BJ (cell line): ENCODE measurements around the gene TMEM18. TPM values are rescaled to one million over a fixed set of nuclear protein-coding genes. Genes with fewer than 3 reads are reported as not detected.

Experiments
- CTCF ChIA-PET: fragments of 350-600 bp; formaldehyde crosslinking; extraction: SDS; loops from one replicate; lab custom pipeline; 2021; ENCODE audit warnings: antibody characterized with exemption, inconsistent platforms; lab: Yijun Ruan, JAX
- POLR2A ChIA-PET: fragments of 300-600 bp; sonication (Branson Sonifier 250); formaldehyde crosslinking; extraction: SDS; loops from one replicate; lab custom pipeline; 2021; ENCODE audit warnings: antibody characterized with exemption; lab: Charles Lee
- DNase-seq: peaks from one replicate; pipeline ENCODE4 v3.0.0-alpha.2; 2011; ENCODE audit warnings: low read depth
- H3K27me3 ChIP-seq: 2 replicates; pipeline ENCODE4 v1.6.0; 2011; ENCODE audit warnings: low read length; ENCODE audit not compliant: control insufficient read depth, insufficient read depth
- H3K36me3 ChIP-seq: 2 replicates; pipeline ENCODE4 v1.5.1; 2011; ENCODE audit warnings: low read length; ENCODE audit not compliant: control insufficient read depth, insufficient read depth
- H3K4me3 ChIP-seq: 2 replicates; pipeline ENCODE4 v1.5.1; 2011; ENCODE audit warnings: low read depth, mild to moderate bottlenecking, control low read depth, low read length
- CTCF ChIP-seq: IDR thresholded peaks from 2 replicates; pipeline ENCODE4 v1.5.1; 2011; ENCODE audit warnings: low read depth, mild to moderate bottlenecking, control low read depth, inconsistent platforms, low read length, moderate library complexity; ENCODE audit not compliant: insufficient read depth
- polyA plus RNA-seq: library from polyadenylated mRNA; depleted of rRNA; stranded (reverse); fragments of >200 nt; gene quantifications from 2 replicates; pipeline ENCODE4 v1.2.3, GENCODE V29; 2011

Gene TMEM18
- polyA plus RNA-seq, 1 experiment = 17.9 TPM

- no peaks in the 10 kb centered on the region for H3K27me3 ChIP-seq
- H3K36me3 ChIP-seq = no peaks in the 10 kb centered on the region
- DNase-seq = no peak
- H3K4me3 ChIP-seq = no peak overlapping the region
- ChIA-PET POLR2A (no interaction called here), CTCF (no interaction called here)
- no peak for TF ChIP-seq CTCF
Measured at GRCh38 chr2:620471-621302, 56.5 kb downstream of the TMEM18 start.

GRCh38 chr2:620004-620403 lies 57.2 kb downstream of the TMEM18 start:
- Histone ChIP-seq H3K4me3 (no peak overlapping the region), H3K36me3 (no peaks in the 10 kb centered on the region), H3K27me3 (no peaks in the 10 kb centered on the region)
- ChIA-PET CTCF (no interaction called here), POLR2A (no interaction called here)
- no peak for TF ChIP-seq CTCF
- no peak for DNase-seq

- ChIA-PET POLR2A (no interaction called here), CTCF (interaction anchor here (0.6 kb wide), 1 partner anchor 12 kb away, joined by 3 read pairs; no protein-coding TSS in a partner anchor)
- H3K4me3 ChIP-seq = no peak overlapping the region
- TF ChIP-seq CTCF = no peak
- H3K36me3 ChIP-seq = no peaks in the 10 kb centered on the region
- no peaks in the 10 kb centered on the region for H3K27me3 ChIP-seq
- no peak for DNase-seq
Measured at GRCh38 chr2:618422-618990, 58.7 kb downstream of the TMEM18 start.

GRCh38 chr2:618005-618404 lies 59.2 kb downstream of the TMEM18 start:
- CTCF ChIA-PET = no interaction called here
- TF ChIP-seq CTCF = no peak
- no peak for DNase-seq
- Histone ChIP-seq H3K27me3 (no peaks in the 10 kb centered on the region), H3K36me3 (no peaks in the 10 kb centered on the region), H3K4me3 (no peak overlapping the region)
- POLR2A ChIA-PET = no interaction called here
